ENCODE measurements around the gene MICA.
"Not testable (repeated sequence)": the region's sequence is repeated elsewhere in the genome, so short reads cannot be mapped to it uniquely, and the experiment has no call there.

MICA gene

DNA sequence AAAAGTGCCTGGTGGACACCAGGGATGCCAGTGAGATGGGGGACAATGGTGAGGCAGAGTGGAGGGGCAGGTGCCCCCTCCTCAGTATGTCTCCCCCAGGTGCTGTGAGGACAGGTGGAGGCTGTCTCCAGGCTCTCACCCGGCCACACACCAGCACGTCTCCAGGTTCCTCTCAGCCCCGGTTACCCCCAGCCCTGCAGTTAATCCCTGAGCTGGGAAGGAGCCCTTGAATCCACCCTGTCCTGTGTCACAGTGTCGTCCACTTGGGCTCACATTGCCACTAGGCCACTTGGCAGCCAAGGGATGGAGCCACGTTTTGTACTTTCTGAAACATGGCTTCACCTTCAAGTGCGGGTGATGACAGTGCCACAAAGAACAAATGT is 24.7 kb upstream of the MICA start:
- TF ChIP-seq, protein P1, sequence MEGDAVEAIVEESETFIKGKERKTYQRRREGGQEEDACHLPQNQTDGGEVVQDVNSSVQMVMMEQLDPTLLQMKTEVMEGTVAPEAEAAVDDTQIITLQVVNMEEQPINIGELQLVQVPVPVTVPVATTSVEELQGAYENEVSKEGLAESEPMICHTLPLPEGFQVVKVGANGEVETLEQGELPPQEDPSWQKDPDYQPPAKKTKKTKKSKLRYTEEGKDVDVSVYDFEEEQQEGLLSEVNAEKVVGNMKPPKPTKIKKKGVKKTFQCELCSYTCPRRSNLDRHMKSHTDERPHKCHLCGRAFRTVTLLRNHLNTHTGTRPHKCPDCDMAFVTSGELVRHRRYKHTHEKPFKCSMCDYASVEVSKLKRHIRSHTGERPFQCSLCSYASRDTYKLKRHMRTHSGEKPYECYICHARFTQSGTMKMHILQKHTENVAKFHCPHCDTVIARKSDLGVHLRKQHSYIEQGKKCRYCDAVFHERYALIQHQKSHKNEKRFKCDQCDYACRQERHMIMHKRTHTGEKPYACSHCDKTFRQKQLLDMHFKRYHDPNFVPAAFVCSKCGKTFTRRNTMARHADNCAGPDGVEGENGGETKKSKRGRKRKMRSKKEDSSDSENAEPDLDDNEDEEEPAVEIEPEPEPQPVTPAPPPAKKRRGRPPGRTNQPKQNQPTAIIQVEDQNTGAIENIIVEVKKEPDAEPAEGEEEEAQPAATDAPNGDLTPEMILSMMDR (IDR thresholded peaks at IDR 0.05; ENCODE audit: control insufficient read depth, insufficient read depth, low read depth, low read length, missing control alignments), result no peak
- H3K4me3 ChIP-seq (ENCODE audit: control insufficient read depth, low read depth, low read length), result no peak overlapping the region
- no peak for DNase-seq (ENCODE audit: low read depth)

GRCh38 chr6:31379850-31380249 is 23.5 kb upstream of the MICA start:
- no peak overlapping the region for H3K4me3 ChIP-seq (ENCODE audit: control insufficient read depth, low read depth, low read length)
- DNase-seq (ENCODE audit: low read depth), result no peak
- TF ChIP-seq, protein P1 (IDR thresholded peaks at IDR 0.05; ENCODE audit: control insufficient read depth, insufficient read depth, low read depth, low read length, missing control alignments), result no peak

DNA sequence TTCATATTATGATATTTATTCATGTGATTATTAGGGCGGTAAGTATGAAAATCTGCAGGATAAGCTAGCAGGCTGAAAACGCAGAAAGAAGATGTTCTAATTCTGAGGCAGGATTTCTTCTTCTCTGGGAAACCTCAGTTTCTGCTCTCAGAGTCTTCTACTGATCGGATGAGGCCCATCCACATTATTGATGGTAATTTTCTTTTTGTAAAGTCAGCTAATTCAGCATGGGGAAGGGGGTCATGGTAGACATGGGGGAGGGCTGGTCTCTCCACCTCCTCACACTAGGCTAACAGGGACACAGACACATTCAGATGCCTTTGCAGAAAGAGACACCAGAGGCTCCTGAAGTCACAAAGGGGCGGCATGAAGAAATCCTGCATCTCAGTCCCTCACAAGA is 21.7 kb upstream of the MICA start:
- no peak overlapping the region for H3K4me3 ChIP-seq (ENCODE audit: control insufficient read depth, low read depth, low read length)
- TF ChIP-seq, protein P1 (IDR thresholded peaks at IDR 0.05; ENCODE audit: control insufficient read depth, insufficient read depth, low read depth, low read length, missing control alignments), result no peak
- DNase-seq (ENCODE audit: low read depth), result no peak

DNA sequence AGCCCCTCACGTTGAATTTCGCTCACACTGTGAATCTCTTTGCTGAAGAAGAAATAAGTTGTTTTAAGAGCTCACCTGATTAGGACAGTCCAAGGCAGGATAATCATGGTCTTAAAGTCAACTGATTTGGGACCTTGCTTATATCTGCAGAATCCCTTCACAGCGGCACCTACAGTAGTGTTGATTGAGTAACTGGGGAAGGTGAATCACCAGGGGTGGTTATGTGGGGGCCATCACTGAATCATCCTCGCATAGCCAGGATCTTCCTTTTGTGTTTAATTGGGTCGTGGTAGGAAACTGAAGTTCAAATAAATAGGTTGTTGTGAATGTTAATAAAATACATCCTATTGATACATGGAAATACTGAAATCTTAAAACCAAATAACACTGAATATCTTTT is 20.2 kb upstream of the MICA start:
- TF ChIP-seq, protein P1 (IDR thresholded peaks at IDR 0.05; ENCODE audit: control insufficient read depth, insufficient read depth, low read depth, low read length, missing control alignments), result no peak
- H3K4me3 ChIP-seq (ENCODE audit: control insufficient read depth, low read depth, low read length), result no peak overlapping the region
- DNase-seq (ENCODE audit: low read depth), result no peak

GRCh38 chr6:31385041-31385440 is 18.4 kb upstream of the MICA start:
- no peak overlapping the region for H3K4me3 ChIP-seq (ENCODE audit: control insufficient read depth, low read depth, low read length)
- TF ChIP-seq, protein P1 (IDR thresholded peaks at IDR 0.05; ENCODE audit: control insufficient read depth, insufficient read depth, low read depth, low read length, missing control alignments), result no peak
- DNase-seq (ENCODE audit: low read depth), result no peak

- TF ChIP-seq, protein P1 (IDR thresholded peaks at IDR 0.05; ENCODE audit: control insufficient read depth, insufficient read depth, low read depth, low read length, missing control alignments), result no peak
- DNase-seq (ENCODE audit: low read depth), result no peak
- H3K4me3 ChIP-seq (ENCODE audit: control insufficient read depth, low read depth, low read length), result no peak overlapping the region
Measured at GRCh38 chr6:31386099-31386498, 17.3 kb upstream of the MICA start.

GRCh38 chr6:31386977-31387376 is 16.4 kb upstream of the MICA start:
- no peak overlapping the region for H3K4me3 ChIP-seq (ENCODE audit: control insufficient read depth, low read depth, low read length)
- DNase-seq (ENCODE audit: low read depth), result no peak
- TF ChIP-seq, protein P1 (IDR thresholded peaks at IDR 0.05; ENCODE audit: control insufficient read depth, insufficient read depth, low read depth, low read length, missing control alignments), result no peak

- DNase-seq (ENCODE audit: low read depth); H3K4me3 ChIP-seq (ENCODE audit: control insufficient read depth, low read depth, low read length): not testable (repeated sequence)
Measured at GRCh38 chr6:31388916-31389801, 14.2 kb upstream of the MICA start.

- DNase-seq (ENCODE audit: low read depth); H3K4me3 ChIP-seq (ENCODE audit: control insufficient read depth, low read depth, low read length): not testable (repeated sequence)
Measured at GRCh38 chr6:31389802-31390132, 13.6 kb upstream of the MICA start.

Measured in AG09309 (cell line).